Measurements from ENCODE around the gene GGNBP2. TPM values are rescaled to one million over a fixed set of nuclear protein-coding genes. Genes with fewer than 3 reads are reported as not detected.
A peak's percentile ranks its signal among the peaks of the same experiment; 100 is the strongest.

The GGNBP2 gene
- total and polyA plus RNA-seq, 2 of the 8 experiments (the other 6 are each of a cell fraction or from before 2014, with no cell fraction given): 29.2 to 35.8 TPM

DNA sequence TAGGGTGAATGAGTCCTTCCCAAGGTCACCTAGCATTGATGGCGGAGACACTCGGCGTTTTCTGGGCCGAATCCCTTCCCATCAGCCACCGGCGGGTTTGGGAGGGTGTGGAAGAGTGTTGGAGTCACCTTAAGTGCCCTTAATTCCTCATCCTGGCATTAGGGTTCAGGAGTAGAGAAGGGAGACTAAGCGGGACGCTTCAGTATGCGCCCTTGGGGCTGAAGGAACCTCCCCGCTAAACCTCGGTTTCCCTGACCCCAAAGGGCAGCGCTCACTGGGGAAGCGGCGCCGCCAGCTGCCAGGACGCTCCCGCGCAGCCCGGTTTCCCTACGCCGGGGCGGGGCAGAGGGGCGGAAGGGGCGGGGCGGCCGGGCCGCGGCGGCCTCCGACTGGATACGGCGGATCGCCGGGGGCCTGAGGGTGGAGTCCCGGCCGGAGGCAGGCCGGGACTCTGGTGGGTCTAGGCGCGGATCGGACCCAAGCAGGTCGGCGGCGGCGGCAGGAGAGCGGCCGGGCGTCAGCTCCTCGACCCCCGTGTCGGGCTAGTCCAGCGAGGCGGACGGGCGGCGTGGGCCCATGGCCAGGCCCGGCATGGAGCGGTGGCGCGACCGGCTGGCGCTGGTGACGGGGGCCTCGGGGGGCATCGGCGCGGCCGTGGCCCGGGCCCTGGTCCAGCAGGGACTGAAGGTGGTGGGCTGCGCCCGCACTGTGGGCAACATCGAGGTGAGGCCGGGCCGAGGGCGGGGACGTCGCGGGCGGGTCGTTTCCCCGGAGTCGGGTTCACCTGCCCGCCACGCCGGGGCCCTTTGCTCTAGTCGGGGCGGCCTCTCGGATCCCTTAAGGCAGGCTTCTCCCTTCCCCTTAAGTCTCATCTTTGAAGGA is 47.0 kb downstream of the GGNBP2 start, which contains the start of gene DHRS11:
TSS of gene DHRS11 (plus strand) at position 446 of the 882 bp plus-strand sequence. CDS start at position 577, 131 bp downstream.
- peak within 1 kb of the TSS; percentile 98; the same call in 1 of the 2 replicates for H2AFZ ChIP-seq (ENCODE audit: low read length)
- FAIRE-seq: no peak
- TF ChIP-seq CREB1 (IDR thresholded peaks at IDR 0.05): no peak
- 0 out of 2 replicates have a peak, but pooled peaks have one; percentile 23 for TF ChIP-seq SUZ12 (IDR thresholded peaks at IDR 0.05; ENCODE audit: low read length)
- TF ChIP-seq CHD2 (IDR thresholded peaks at IDR 0.05; ENCODE audit: low read length): no peak
- TF ChIP-seq TBP (IDR thresholded peaks at IDR 0.05; ENCODE audit: low read depth, low read length): peak; percentile 35; the same call in 1 of the 2 replicates
- peak; percentile 28; the same call in 1 of the 2 replicates for TF ChIP-seq SP4 (IDR thresholded peaks at IDR 0.05; ENCODE audit: low read length)
- TF ChIP-seq CEBPB (IDR thresholded peaks at IDR 0.05; ENCODE audit: low read depth, low read length): no peak
- TF ChIP-seq YY1 (IDR thresholded peaks at IDR 0.05; ENCODE audit: low read depth, low read length): 0 out of 2 replicates have a peak, but pooled peaks have one; percentile 4
- TF ChIP-seq PHF8 (conservative IDR thresholded peaks at IDR 0.05; ENCODE audit: low read depth, low read length): peak; percentile 60; the same call in 1 of the 2 replicates
- no peak for TF ChIP-seq EZH2 (IDR thresholded peaks at IDR 0.05; ENCODE audit: low read depth, low read length, severe bottlenecking)
- peak; percentile 56 for TF ChIP-seq KDM4A (IDR thresholded peaks at IDR 0.05; ENCODE audit: low read depth, low read length, severe bottlenecking)
- TF ChIP-seq SP1 (IDR thresholded peaks at IDR 0.05; ENCODE audit: low read depth, low read length): 0 out of 2 replicates have a peak, but pooled peaks have one; percentile 13

More for the DNA sequence above, 47.0 kb downstream of the GGNBP2 start, which contains the start of gene DHRS11:
- H3K23me2 ChIP-seq (ENCODE audit: low read depth, low read length): peaks cover 7% of the 10 kb centered on the region
- H2BK5ac ChIP-seq (ENCODE audit: low read depth, low read length): peak within 1 kb of the TSS; percentile 89
- H3K9me3 ChIP-seq (ENCODE audit: insufficient read depth in 2 of 2, low read depth in 1 of 2, low read length in 1 of 2): no peaks in the 10 kb centered on the region
- H2AK5ac ChIP-seq (ENCODE audit: low read depth, low read length): no peak within 1 kb of the TSS
- H4K5ac ChIP-seq (ENCODE audit: insufficient read length, low read depth, low read length): peak within 1 kb of the TSS; percentile 17
- H3K79me2 ChIP-seq (ENCODE audit: control insufficient read depth in 1 of 2, insufficient read depth in 2 of 2, low read length in 2 of 2): peaks cover 5 to 16% of the 10 kb centered on the region in 2 experiments; a peak in 3 of 4 replicates
- H3K79me1 ChIP-seq (ENCODE audit: low read depth, low read length): peaks cover 3% of the 10 kb centered on the region; the same call in 1 of the 2 replicates
- no peak within 1 kb of the TSS for H4K91ac ChIP-seq (replicated peaks; ENCODE audit: insufficient read length, low read length)
- peaks cover 0 to 15% (median 11%) of the 10 kb centered on the region in 4 experiments; a peak in 5 of 7 replicates for H3K4me1 ChIP-seq (replicated peaks in 1 of 4; ENCODE audit: control insufficient read depth in 3 of 4, insufficient read depth in 4 of 4, low read length in 3 of 4)
- peaks cover 0 to 2% of the 10 kb centered on the region in 2 experiments for H4K20me1 ChIP-seq (replicated peaks in 1 of 2; ENCODE audit: control insufficient read depth in 1 of 2, insufficient read depth in 2 of 2, low read length in 2 of 2)
- H3K4me2 ChIP-seq (ENCODE audit: insufficient read depth in 1 of 2, low read depth in 2 of 2, low read length in 2 of 2): peak within 1 kb of the TSS; percentile 73 to 84
- peak within 1 kb of the TSS; percentile 67 for H3K27ac ChIP-seq (ENCODE audit: low read depth, low read length)
- peak within 1 kb of the TSS; percentile 65; the same call in 1 of the 2 replicates for H2BK15ac ChIP-seq (ENCODE audit: low read length)
- H3K56ac ChIP-seq (replicated peaks; ENCODE audit: insufficient read length, low read depth, low read length): peak within 1 kb of the TSS; percentile 86
- H2BK12ac ChIP-seq (ENCODE audit: low read depth, low read length): 0 out of 2 replicates have a peak within 1 kb of the TSS, but pooled peaks have one; percentile 10
- WGBS, 2 experiments (ENCODE audit: extremely low coverage in 1 of 2, insufficient coverage in 1 of 2, insufficient read length in 1 of 2, insufficient replicate concordance in 2 of 2, low coverage in 1 of 2, low lambda C conversion rate in 2 of 2, missing lambda C conversion rate in 1 of 2): 10% methylated on average over 46 of the region's 87 CpGs; no CpG with 5 or more reads in 1 of the 2 experiments
- H3K27me3 ChIP-seq (replicated peaks in 1 of 4; ENCODE audit: control insufficient read depth in 3 of 4, extremely low read depth in 1 of 4, insufficient read depth in 3 of 4, low read length in 3 of 4): no peaks in the 10 kb centered on the region
- peak within 1 kb of the TSS; percentile 3 for H3K4ac ChIP-seq (replicated peaks; ENCODE audit: insufficient read length, low read depth, low read length)
- H3K18ac ChIP-seq (ENCODE audit: extremely low read depth, low read length): peak within 1 kb of the TSS; percentile 79
- no peak within 1 kb of the TSS for H4K8ac ChIP-seq (ENCODE audit: extremely low read depth, insufficient read depth, low read length)
- DNase-seq (ENCODE audit: low read depth in 1 of 2, low spot score in 2 of 2): peak; percentile 46 to 91
- POLR2A ChIA-PET (ENCODE audit: partially characterized antibody): interaction anchor here (1.3 to 6.4 kb wide), 6 partner anchors 9 to 97 kb away, joined by 3 to 55 read pairs (median 14); partner anchors contain the start of genes GGNBP2, MRM1, MYO19 and PIGW
- 0 out of 2 replicates have a peak within 1 kb of the TSS, but pooled peaks have one; percentile 68 for H2BK20ac ChIP-seq (ENCODE audit: low read length)
- CTCF ChIA-PET (ENCODE audit: partially characterized antibody): interaction anchor here (3.2 kb wide), 1 partner anchor 11 kb away, joined by 18 read pairs; the partner anchor contains the start of gene MRM1
- H3K14ac ChIP-seq (ENCODE audit: insufficient read length): no peak within 1 kb of the TSS
- H3K9ac ChIP-seq (replicated peaks in 1 of 4; ENCODE audit: extremely low read depth in 1 of 4, low read depth in 3 of 4, low read length in 3 of 4): peak within 1 kb of the TSS; percentile 34 to 73 (median 70)
- H3K36me3 ChIP-seq (ENCODE audit: control insufficient read depth in 2 of 4, insufficient read depth in 4 of 4, low read length in 3 of 4): peaks cover 8 to 22% (median 11%) of the 10 kb centered on the region in 4 experiments; a peak in 7 of 8 replicates
- H2BK120ac ChIP-seq (replicated peaks; ENCODE audit: low read depth, low read length): no peak within 1 kb of the TSS
- H3K23ac ChIP-seq (ENCODE audit: insufficient read length): no peak within 1 kb of the TSS
- H3K4me3 ChIP-seq (ENCODE audit: extremely low read depth in 1 of 4, insufficient read depth in 2 of 4, low read depth in 3 of 4, low read length in 4 of 4): peak within 1 kb of the TSS; percentile 52 to 93 (median 76)
